IPS-18a (cell line): Measurements from ENCODE around the gene CIDEC.

Experiments
- H3K27ac ChIP-seq: one replicate; pipeline ENCODE4 v1.5.1; 2013; ENCODE audit warnings: low read length
- H3K27me3 ChIP-seq: one replicate; pipeline ENCODE4 v1.6.1; 2013; ENCODE audit warnings: mild to moderate bottlenecking, low read length; ENCODE audit not compliant: control insufficient read depth, insufficient read depth
- H3K36me3 ChIP-seq: one replicate; pipeline ENCODE4 v1.6.1; 2013; ENCODE audit warnings: low read depth, low read length; ENCODE audit not compliant: control insufficient read depth
- H3K4me1 ChIP-seq: one replicate; pipeline ENCODE4 v1.6.1; 2013; ENCODE audit warnings: low read depth, low read length; ENCODE audit not compliant: control insufficient read depth
- H3K4me3 ChIP-seq: one replicate; pipeline ENCODE4 v1.5.1; 2013; ENCODE audit warnings: low read length
- H3K9ac ChIP-seq: one replicate; pipeline ENCODE4 v1.6.1; 2013; ENCODE audit warnings: mild to moderate bottlenecking, low read length, moderate library complexity
- H3K9me3 ChIP-seq: one replicate; pipeline ENCODE4 v1.6.1; 2013; ENCODE audit warnings: low read depth, low read length; ENCODE audit not compliant: control insufficient read depth

The CIDEC gene

DNA sequence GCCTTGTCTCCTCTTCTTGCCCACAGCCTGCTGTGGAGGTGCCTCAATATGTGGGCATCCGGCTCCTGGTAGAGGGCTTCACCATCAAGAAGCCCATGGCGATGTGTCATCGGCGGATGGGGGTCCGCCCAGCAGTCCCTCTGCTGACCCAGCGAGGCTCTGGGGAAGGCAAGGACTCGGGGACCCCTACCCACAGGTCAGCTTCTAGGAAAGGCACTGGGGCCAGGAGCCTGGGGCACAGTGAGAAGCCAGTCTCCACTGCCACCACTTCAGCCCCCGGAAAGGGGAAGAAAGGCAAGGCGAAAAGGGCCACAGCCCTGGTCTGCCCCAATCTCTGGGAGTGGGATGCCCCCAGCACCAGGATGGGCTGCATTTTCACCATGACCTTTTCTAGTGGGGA is 47.0 kb downstream of the CIDEC start:
- no peaks in the 10 kb centered on the region for H3K9me3 ChIP-seq
- no peaks in the 10 kb centered on the region for H3K27me3 ChIP-seq
- H3K27ac ChIP-seq: no peak overlapping the region
- no peak overlapping the region for H3K9ac ChIP-seq
- H3K4me1 ChIP-seq: no peaks in the 10 kb centered on the region
- H3K36me3 ChIP-seq: no peaks in the 10 kb centered on the region
- H3K4me3 ChIP-seq: no peak overlapping the region

GRCh38 chr3:9831253-9831652 is 48.8 kb downstream of the CIDEC start:
- no peaks in the 10 kb centered on the region for H3K9me3 ChIP-seq
- no peak overlapping the region for H3K27ac ChIP-seq
- no peaks in the 10 kb centered on the region for H3K36me3 ChIP-seq

DNA sequence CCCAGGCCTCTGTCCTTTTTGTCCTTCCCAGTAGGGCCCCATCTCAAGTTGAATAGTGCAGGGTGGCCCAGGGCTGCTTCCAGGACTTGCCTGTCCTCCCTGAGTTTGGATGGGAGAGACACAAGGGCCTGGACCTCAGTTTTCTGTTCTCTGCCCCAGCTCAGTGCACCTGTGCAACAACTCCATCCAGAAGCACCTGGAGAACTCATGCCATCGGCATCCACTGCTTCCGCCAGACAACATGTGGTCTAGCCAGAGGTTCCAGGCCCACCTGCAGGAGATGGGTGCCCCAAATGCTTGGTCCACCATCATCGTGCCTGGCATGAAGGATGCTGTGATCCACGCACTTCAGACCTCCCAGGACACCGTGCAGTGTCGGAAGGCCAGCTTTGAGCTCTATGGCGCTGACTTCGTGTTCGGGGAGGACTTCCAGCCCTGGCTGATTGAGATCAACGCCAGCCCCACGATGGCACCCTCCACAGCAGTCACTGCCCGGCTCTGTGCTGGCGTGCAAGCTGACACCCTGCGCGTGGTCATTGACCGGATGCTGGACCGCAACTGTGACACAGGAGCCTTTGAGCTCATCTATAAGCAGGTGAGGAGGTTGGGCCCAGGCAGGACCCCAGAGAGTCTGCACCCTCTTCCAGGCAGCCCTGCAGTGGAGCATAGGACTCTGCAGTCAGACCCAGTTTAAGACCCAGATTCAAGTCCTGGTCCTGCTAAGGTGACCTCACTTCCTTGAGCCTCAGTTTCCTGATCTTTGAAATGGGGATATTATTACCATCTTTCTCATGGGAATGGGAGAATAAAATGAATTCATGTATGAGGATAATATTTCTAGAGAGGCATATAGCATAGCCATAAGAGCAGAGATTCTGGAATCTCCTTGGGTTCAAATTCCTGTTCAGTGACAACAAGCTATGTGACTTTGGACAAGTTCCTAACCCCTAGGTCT is 51.0 kb downstream of the CIDEC start:
- Histone ChIP-seq H3K9ac (no peak overlapping the region), H3K4me3 (no peak overlapping the region), H3K27ac (no peak overlapping the region), H3K4me1 (no peaks in the 10 kb centered on the region), H3K9me3 (no peaks in the 10 kb centered on the region), H3K27me3 (no peaks in the 10 kb centered on the region), H3K36me3 (no peaks in the 10 kb centered on the region)

More at GRCh38 chr3:9831253-9831652, 48.8 kb downstream of the CIDEC start:
- Histone ChIP-seq H3K9ac (no peak overlapping the region), H3K4me1 (no peaks in the 10 kb centered on the region), H3K4me3 (no peak overlapping the region), H3K27me3 (no peaks in the 10 kb centered on the region)

DNA sequence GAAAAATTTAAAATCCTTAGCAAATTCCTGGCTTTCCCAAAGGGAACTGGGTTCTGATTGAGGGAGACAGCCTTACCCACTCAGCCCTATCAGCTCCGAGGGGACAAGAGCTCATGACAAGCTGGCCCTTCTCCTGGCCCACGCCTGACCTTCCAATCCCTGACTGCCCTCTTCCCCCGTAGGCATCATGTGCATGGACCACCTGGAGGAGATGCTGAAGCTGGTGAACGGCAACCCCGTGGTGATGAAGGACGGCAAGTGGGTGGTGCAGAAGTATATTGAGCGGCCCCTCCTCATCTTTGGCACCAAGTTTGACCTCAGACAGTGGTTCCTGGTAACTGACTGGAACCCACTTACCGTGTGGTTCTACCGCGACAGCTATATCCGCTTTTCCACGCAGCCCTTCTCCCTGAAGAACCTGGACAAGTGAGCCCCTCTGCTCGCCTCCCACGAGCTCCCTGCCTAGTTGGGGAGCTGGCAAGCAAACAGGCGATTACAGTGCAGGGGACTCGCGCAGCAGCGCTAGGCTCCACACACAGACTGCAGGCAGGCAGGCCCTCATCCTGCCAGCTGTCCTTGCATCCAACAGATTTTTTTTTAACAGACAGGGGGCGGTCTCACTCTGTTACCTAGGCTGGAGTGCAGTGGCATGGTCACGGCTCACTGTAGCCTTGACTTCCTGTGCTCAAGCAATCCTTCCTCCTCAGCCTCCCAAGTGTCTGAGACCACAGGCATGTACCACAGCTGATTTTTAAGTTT is 53.1 kb downstream of the CIDEC start:
- no peak overlapping the region for H3K9ac ChIP-seq
- no peaks in the 10 kb centered on the region for H3K36me3 ChIP-seq
- H3K27ac ChIP-seq: no peak overlapping the region
- no peaks in the 10 kb centered on the region for H3K9me3 ChIP-seq
- no peaks in the 10 kb centered on the region for H3K4me1 ChIP-seq
- no peak overlapping the region for H3K4me3 ChIP-seq
- H3K27me3 ChIP-seq: no peaks in the 10 kb centered on the region

GRCh38 chr3:9825451-9826040 is 54.5 kb downstream of the CIDEC start:
- H3K27me3 ChIP-seq: no peaks in the 10 kb centered on the region
- H3K4me1 ChIP-seq: no peaks in the 10 kb centered on the region
- H3K27ac ChIP-seq: no peak overlapping the region
- H3K36me3 ChIP-seq: no peaks in the 10 kb centered on the region
- H3K9me3 ChIP-seq: no peaks in the 10 kb centered on the region
- no peak overlapping the region for H3K4me3 ChIP-seq
- no peak overlapping the region for H3K9ac ChIP-seq

GRCh38 chr3:9820946-9821345 is 59.1 kb downstream of the CIDEC start:
- H3K27ac ChIP-seq: no peak overlapping the region
- H3K36me3 ChIP-seq: no peaks in the 10 kb centered on the region
- H3K4me1 ChIP-seq: no peaks in the 10 kb centered on the region

DNA sequence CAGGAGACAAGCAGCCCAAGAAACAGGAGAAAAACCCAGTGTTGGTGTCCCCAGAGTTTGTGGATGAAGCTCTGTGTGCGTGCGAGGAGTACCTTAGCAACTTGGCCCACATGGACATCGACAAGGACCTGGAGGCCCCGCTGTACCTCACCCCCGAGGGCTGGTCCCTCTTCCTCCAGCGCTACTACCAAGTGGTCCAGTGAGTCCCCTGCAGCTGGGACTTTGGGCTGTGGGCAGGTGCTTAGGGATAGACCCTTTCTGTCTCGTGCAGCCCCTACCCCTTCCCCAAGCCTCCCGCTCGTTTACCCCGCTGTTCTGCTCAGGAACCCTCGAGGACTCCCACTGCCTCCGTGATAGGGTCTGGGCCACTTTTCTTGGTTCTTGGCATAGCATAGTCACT is 59.5 kb downstream of the CIDEC start:
- H3K27me3 ChIP-seq: no peaks in the 10 kb centered on the region
- no peaks in the 10 kb centered on the region for H3K9me3 ChIP-seq
- no peak overlapping the region for H3K9ac ChIP-seq
- no peaks in the 10 kb centered on the region for H3K36me3 ChIP-seq
- no peaks in the 10 kb centered on the region for H3K4me1 ChIP-seq
- no peak overlapping the region for H3K27ac ChIP-seq
- no peak overlapping the region for H3K4me3 ChIP-seq

More at GRCh38 chr3:9820946-9821345, 59.1 kb downstream of the CIDEC start:
- no peak overlapping the region for H3K9ac ChIP-seq
- H3K9me3 ChIP-seq: no peaks in the 10 kb centered on the region
- no peak overlapping the region for H3K4me3 ChIP-seq
- H3K27me3 ChIP-seq: no peaks in the 10 kb centered on the region

- H3K4me1 ChIP-seq: no peaks in the 10 kb centered on the region
- H3K9ac ChIP-seq: no peak overlapping the region
- no peak overlapping the region for H3K4me3 ChIP-seq
- no peaks in the 10 kb centered on the region for H3K27me3 ChIP-seq
- H3K36me3 ChIP-seq: no peaks in the 10 kb centered on the region
- H3K9me3 ChIP-seq: no peaks in the 10 kb centered on the region
- H3K27ac ChIP-seq: no peak overlapping the region
These were observed 61.3 kb downstream of the CIDEC start for GRCh38 chr3:9818666-9819335.

DNA sequence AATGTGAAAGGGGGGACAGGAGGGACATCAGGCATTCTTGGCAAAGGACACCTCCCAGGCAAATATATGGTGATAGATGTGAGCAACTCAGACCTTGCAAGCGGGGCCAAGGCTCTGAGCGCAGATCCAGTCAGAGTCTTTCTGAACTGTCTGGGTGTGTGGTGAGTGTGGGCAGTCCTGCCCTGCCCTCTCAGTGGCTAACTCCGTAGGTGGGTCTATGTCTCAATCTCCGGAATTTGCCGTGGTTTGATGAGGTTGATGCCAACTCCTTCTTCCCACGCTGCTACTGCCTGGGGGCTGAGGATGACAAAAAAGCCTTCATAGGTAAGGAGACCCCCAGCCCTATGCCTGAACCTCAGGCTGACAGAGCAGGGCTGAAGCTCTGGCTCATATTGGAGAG is 62.6 kb downstream of the CIDEC start:
- Histone ChIP-seq H3K27me3 (no peaks in the 10 kb centered on the region), H3K4me3 (no peak overlapping the region), H3K36me3 (no peaks in the 10 kb centered on the region), H3K9ac (no peak overlapping the region), H3K27ac (no peak overlapping the region), H3K4me1 (no peaks in the 10 kb centered on the region), H3K9me3 (no peaks in the 10 kb centered on the region)
